ENCODE measurements around the gene AP5B1.

DNA sequence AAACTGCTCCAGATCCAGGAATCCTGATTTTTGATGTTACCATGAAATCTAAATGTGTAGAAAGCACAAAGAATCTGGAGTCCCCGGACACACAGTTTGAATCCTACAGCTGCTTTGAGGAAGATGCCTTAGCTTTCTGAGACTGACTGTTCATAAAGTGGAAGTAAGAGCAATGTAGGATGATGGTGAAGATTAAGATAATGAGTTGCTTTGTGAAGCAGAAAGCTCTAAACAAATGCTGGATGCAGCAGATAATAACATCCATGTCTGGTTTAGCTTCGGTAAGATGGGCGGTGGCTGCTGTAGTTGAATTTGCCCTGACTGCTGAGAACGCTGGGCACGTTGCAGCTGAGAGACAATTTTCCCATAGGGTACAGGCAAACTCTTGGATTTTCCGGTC, 26.2 kb upstream of the AP5B1 start:
- TF ChIP-seq, protein P1, sequence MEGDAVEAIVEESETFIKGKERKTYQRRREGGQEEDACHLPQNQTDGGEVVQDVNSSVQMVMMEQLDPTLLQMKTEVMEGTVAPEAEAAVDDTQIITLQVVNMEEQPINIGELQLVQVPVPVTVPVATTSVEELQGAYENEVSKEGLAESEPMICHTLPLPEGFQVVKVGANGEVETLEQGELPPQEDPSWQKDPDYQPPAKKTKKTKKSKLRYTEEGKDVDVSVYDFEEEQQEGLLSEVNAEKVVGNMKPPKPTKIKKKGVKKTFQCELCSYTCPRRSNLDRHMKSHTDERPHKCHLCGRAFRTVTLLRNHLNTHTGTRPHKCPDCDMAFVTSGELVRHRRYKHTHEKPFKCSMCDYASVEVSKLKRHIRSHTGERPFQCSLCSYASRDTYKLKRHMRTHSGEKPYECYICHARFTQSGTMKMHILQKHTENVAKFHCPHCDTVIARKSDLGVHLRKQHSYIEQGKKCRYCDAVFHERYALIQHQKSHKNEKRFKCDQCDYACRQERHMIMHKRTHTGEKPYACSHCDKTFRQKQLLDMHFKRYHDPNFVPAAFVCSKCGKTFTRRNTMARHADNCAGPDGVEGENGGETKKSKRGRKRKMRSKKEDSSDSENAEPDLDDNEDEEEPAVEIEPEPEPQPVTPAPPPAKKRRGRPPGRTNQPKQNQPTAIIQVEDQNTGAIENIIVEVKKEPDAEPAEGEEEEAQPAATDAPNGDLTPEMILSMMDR (conservative IDR thresholded peaks at IDR 0.05; ENCODE audit: low read length) = no peak
- no peak for TF ChIP-seq EZH2phosphoT487 (IDR thresholded peaks at IDR 0.05; ENCODE audit: borderline replicate concordance, low read depth, low read length)
